ENCODE data around the gene CROT. TPM values are rescaled to one million over a fixed set of nuclear protein-coding genes. Genes with fewer than 3 reads are reported as not detected.

Gene CROT
- total RNA-seq (ENCODE audit: low replicate concordance): 13.3 and 16.3 TPM in 2 replicates

GRCh38 chr7:87345166-87345927 lies at the start of gene CROT:
Gene CROT, plus strand, starts transcription at chr7:87345664. Its CDS starts 3,405 bp downstream, at chr7:87349069.

Other genes with a start within 250 kb of the CROT start
- 48.8 and 111 TPM in 2 replicates for gene DMTF1, start 193.2 kb upstream of the CROT start, total RNA-seq (ENCODE audit: low replicate concordance)
- gene TMEM243, start 125.9 kb upstream of the CROT start, total RNA-seq (ENCODE audit: low replicate concordance): 22.0 and 34.3 TPM in 2 replicates
- gene ABCB4, start 130.0 kb downstream of the CROT start, total RNA-seq (ENCODE audit: low replicate concordance): 0.08 and 0.12 TPM in 2 replicates

All from smooth muscle cell of the coronary artery (primary cell).